Activated CD8-positive, alpha-beta memory T cell treated with anti-CD3 and anti-CD28 coated beads for 4 hours (primary cell): ENCODE results near the gene SLC22A1.
A peak's percentile ranks its signal among the peaks of the same experiment; 100 is the strongest.
"Not testable (repeated sequence)": the region's sequence is repeated elsewhere in the genome, so short reads cannot be mapped to it uniquely, and the experiment has no call there.

Source experiments
- DNase-seq, 2 donors: peaks; one replicate each; pipeline ENCODE4 v3.0.0-alpha.2; 2020; ENCODE audit warnings: low read depth in 2 of 2

SLC22A1 gene

DNA sequence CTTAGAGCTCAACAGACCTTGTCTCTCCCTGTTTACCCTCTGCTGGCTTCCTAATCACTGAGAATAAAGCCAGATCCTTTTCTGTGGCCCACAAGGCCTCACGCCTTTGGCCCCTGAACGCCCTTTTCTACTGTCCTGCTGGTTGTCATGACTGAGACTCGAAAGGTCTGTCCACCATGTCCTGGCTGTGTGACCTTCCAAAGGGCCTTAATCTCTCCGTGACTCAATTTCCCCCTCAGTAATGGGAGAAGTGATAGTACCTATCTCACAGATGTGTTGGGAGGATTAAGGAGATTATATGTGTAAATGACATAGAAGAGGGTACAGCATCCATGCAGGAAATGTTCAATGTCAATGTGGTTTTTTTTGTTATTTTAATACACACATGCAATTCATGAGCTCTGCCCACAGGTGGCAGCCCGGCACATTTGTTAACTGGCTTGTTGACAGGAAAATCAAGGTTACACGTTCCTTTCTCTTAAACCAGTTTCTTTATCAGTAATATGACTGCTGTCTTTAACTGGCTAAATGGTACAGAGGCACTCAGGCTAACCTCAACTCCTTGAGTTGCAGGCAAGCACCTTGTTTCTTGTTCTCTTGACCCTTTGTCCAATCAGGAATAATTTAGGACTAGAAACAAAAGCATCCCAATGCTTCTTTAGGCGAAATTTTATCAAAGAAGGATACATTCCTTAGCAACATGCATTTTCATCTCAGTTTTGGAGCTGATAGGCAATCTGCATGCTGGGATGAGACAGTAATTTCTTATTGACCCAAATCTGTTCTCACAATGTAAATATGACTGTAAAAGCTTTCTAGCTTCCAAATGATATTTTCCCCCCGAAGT is 16.6 kb downstream of the SLC22A1 start:
- DNase-seq: peak; percentile 24 to 34

DNA sequence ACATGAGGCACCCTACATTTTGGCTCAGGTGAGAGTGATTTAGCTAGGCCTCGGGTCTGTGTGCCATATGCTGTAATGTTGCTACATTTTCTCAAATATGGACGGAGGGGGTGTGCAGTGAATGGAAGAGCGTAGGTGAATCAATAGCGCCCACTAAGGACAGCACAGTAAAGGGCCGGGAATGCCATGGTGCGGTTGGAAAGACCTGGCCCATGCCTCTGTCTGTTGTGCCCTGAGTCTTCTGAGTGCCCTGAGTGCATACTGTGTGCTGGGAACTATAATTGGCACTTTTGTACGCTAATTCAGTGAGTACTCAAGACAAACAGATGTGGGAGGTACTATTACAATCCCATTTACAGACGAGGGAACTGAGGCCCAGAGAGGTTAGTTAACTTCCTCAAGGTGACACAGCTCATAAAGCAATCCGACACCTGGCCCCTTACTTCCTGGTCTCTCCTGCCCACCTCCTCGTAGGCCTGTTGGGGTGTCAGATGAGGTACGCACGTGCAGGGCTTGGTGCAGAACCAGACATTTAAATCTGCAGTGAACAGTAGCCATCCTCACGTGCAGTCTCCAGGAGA is 17.3 kb downstream of the SLC22A1 start:
- no peak for DNase-seq

DNA sequence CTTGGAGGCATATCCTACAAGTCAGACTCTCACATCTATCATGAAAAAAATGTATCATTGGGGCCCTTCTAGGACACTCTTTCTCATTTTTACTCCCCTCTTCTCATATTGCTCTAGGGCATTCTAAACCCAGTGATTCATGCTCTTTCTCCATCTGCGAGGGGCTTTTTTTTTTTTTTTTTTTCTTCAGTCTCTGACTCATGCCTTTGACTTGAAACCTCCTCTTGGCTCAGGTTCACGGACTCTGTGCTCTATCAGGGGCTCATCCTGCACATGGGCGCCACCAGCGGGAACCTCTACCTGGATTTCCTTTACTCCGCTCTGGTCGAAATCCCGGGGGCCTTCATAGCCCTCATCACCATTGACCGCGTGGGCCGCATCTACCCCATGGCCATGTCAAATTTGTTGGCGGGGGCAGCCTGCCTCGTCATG is 17.8 kb downstream of the SLC22A1 start:
- DNase-seq: no peak

DNA sequence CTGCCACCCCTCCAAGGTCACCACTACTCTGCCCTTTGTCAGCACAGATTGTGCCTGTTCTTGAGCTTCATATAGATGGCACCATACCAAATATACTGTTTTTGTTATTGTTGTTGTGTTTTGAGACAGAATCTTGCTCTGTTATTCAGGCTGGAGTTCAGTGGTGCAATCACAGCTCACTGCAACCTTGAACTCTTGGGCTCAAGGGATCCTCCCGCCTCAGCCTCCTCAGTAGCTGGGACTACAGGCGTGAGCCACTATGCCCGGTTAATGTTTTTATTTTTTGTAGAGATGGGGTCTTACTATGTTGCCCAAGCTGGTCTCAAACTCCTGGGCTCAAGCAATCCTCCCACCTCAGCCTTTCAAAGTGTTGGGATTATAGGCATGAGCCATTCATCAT is 18.9 kb downstream of the SLC22A1 start:
- DNase-seq: not testable (repeated sequence)

DNA sequence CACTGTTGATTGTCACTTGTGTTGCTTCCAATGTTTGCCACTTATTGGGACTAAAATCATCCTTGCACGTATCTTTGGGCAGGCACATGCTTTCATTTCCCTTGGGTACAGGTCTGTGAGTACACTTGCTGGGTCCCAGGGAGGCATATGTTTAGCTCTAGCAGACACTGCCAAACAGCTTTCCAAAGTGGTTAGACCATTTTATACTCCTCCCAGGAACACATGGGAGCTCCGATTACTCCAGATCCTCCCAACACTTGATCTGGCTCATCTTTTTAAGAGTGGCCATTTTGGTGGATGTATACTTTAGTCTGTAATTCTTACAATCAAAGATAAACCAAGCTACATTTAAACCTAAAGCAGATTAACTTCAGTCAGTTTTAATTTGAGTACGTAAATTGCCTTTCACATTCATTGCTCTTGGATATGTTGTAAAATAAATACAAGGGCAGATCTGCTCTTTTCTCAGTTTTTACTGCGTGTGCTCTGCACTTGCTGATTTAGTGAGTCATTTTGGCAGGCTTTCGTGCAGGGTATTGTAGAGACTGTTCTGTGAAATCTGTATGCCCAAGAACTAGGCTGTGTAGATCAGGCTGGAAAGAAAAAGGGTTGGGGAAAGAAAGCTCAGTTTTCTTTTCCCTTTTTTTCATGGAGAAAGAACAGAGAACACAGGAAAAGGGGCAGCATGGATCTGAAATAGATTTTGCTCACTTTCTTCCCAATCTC is 19.5 kb downstream of the SLC22A1 start:
- DNase-seq: no peak

- DNase-seq: no peak
Observed at GRCh38 chr6:160142115-160142715, 20.6 kb downstream of the SLC22A1 start.

DNA sequence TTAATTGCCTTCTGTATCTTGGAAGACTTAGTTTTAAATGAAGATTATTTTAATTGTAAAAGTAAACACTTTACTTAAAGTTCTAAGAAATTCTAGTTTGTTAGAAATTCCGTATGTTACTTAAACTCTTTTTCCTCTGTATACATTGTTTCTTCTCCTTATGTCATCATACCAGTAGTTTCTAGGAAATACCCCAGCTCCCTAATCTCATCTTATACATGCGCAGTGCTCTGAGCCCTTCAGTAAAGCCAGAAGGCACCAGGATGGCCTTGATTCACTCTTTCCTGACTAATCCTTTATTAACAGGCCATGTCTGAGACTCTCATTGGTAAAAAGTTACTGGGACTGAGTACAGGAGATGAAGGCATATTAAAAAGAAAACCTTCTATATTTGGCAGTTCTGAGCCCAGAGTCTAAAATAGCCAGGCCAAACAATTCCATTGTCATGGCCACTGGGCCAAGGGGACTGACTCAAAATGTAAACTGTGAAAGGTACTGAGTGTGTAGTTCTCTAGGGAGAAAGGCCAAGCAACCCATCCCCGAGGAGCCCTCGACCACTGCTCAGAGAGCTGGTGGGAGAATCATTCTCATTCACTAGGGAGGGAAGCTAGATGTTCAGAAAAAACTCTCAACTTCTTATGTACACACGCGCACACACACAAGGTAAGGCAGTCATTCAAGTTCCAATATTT is 25.0 kb downstream of the SLC22A1 start:
- no peak for DNase-seq

GRCh38 chr6:160147146-160147536 is 25.5 kb downstream of the SLC22A1 start:
- DNase-seq: no peak

- DNase-seq: no peak
Observed at GRCh38 chr6:160154471-160154870, 32.9 kb downstream of the SLC22A1 start.

GRCh38 chr6:160156842-160157241 is 35.2 kb downstream of the SLC22A1 start:
- DNase-seq: no peak

GRCh38 chr6:160160450-160160849 is 38.8 kb downstream of the SLC22A1 start:
- DNase-seq: no peak

- DNase-seq: no peak
Observed at GRCh38 chr6:160160929-160161646, 39.5 kb downstream of the SLC22A1 start.

DNA sequence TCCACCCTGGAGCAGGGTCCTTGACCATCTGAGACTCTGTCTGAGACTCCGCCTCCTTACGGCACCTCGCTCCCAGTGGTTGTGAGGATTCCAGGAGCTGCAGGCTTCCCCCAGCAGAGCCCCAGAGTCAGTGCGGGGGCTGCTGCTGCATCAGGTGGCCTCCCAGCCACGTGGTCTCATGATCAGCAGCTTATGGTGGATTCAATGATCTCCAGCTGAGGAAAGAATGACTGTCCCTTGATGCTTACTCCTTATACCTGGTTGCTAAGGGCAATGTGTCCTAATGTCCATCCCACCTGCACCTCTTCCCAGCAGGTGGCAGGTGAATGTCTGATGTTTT is 40.0 kb downstream of the SLC22A1 start:
- DNase-seq: no peak

GRCh38 chr6:160162030-160162566 is 40.5 kb downstream of the SLC22A1 start:
- DNase-seq: no peak

DNA sequence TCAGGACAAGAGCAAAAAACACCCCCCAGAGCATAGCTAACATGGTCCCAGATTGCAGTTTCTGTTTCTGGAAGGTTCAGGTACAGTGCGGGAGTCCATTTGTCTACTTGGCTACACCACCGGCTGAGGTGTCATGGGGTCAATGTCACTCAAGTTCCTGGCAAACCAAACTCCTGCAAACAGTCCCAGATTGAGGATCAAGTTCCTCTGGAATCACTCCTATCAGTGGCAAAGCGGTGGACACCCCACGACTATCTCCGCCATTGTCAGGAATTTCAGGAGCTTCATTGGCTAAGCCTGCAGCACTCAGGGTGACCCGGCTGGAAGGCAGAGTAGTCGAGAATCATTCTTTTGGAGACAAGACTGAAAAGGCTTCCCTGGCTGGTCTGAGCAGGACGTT is 41.8 kb downstream of the SLC22A1 start:
- no peak for DNase-seq

DNA sequence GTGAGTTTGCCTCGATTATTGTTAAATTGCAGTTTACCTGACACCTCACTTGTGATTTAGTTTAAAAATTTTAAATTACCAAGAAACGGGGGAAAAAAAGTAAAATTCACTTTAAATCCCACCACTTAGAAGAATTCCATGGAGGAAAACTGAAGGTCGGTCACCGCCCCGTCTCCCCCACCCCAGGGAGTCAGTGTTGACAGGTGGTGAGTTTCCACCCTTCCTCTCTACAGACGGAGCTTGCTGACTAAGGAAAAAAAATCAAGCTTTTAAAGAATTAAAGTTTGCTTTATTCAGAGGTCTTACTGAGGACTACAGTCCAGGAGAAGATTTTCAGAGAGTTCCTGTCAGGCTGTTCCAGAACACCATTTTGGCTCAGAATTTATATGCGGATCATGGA is 42.3 kb downstream of the SLC22A1 start:
- no peak for DNase-seq

DNA sequence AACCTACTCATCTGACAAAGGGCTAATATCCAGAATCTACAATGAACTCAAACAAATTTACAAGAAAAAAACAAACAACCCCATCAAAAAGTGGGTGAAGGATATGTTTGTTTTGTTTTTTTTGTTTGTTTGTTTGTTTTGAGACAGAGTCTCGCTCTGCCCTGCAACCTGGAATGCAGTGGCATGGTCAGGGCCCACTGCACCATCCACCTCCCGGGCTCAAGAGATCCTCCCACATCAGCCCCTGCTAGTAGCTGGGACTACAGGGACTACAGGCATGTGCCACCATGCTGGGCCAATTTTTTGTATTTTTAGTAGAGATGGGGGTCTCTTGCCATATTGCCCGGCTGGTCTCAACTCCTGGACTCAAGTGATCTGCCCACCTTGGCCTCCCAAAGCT is 44.3 kb downstream of the SLC22A1 start:
- not testable (repeated sequence) for DNase-seq

- no peak for DNase-seq
Observed at GRCh38 chr6:160167604-160168399, 46.2 kb downstream of the SLC22A1 start.

GRCh38 chr6:160170018-160170680 is 48.5 kb downstream of the SLC22A1 start:
- no peak for DNase-seq

DNA sequence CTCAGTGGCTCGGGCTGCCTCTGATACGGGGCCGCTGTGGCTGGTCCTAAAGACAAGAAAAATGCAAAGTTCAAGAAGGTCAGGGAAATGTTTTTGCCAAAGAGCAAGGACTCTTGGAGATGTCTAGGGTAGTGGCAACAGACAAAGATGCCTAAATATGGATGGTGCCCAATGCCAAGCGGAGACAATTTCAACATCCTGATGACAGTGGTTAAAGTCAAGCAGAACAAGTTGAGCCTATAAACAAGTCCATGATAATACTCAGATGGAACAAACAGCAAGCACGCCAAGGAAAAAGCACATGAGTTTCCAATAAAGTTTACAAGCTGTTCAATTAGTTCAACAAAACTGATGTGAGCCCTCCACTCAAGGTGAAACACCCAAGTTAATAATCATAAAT is 51.1 kb downstream of the SLC22A1 start:
- no peak for DNase-seq
